A549 (cell line): ENCODE data around the gene FXYD2.

Source experiments
- POLR2A ChIP-seq: IDR thresholded peaks from 2 replicates; pipeline ENCODE4 v1.6.1; 2012; ENCODE audit warnings: mild to moderate bottlenecking, low read length
- SREBF2 ChIP-seq: fragments of 450-650 bp; IDR thresholded peaks from 2 replicates; pipeline ENCODE4 v1.6.1; 2014; ENCODE audit warnings: mild to moderate bottlenecking, moderate library complexity
- TF ChIP-seq, protein P1 (sequence below): fragments of >200 bp; sonication (Bioruptor Twin); formaldehyde crosslinking; IDR thresholded peaks from 3 replicates; pipeline ENCODE4 v1.5.1; 2016

DNA sequence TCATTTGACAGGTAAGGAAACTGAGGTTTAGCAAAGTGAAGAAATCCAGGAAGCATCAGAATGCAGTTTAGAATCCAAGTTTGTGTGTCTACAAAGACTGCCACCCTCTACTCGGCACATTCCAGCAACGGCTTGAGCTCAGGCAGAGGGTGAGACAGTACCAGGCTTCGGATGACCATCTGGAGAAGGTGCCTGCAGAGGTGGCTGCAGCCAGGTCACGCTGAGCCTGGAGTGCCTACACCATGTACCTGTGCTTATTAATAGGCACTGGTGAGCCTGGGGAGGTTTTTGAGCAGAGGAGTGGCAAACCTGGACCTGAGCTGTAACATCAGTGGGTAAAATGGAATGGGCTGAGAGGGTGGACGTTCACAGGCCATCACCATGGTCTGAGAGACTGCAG lies 47.2 kb upstream of the FXYD2 start:
- TF ChIP-seq, protein P1, sequence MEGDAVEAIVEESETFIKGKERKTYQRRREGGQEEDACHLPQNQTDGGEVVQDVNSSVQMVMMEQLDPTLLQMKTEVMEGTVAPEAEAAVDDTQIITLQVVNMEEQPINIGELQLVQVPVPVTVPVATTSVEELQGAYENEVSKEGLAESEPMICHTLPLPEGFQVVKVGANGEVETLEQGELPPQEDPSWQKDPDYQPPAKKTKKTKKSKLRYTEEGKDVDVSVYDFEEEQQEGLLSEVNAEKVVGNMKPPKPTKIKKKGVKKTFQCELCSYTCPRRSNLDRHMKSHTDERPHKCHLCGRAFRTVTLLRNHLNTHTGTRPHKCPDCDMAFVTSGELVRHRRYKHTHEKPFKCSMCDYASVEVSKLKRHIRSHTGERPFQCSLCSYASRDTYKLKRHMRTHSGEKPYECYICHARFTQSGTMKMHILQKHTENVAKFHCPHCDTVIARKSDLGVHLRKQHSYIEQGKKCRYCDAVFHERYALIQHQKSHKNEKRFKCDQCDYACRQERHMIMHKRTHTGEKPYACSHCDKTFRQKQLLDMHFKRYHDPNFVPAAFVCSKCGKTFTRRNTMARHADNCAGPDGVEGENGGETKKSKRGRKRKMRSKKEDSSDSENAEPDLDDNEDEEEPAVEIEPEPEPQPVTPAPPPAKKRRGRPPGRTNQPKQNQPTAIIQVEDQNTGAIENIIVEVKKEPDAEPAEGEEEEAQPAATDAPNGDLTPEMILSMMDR: no peak
- no peak for TF ChIP-seq SREBF2
- no peak for TF ChIP-seq POLR2A
